COLO668 (cell line): ENCODE results near the gene CORIN.

ENCODE experiments used
- DNase-seq: peaks from one replicate; lab custom pipeline; 2025; ENCODE audit not compliant: unreplicated experiment; lab: John Stamatoyannopoulos, UW

CORIN gene

GRCh38 chr4:47837908-47838294 is at the start of gene CORIN:
Gene CORIN, minus strand, starts transcription at chr4:47838067. Its CDS starts 118 bp downstream, at chr4:47837949.
- DNase-seq: no peak

DNA sequence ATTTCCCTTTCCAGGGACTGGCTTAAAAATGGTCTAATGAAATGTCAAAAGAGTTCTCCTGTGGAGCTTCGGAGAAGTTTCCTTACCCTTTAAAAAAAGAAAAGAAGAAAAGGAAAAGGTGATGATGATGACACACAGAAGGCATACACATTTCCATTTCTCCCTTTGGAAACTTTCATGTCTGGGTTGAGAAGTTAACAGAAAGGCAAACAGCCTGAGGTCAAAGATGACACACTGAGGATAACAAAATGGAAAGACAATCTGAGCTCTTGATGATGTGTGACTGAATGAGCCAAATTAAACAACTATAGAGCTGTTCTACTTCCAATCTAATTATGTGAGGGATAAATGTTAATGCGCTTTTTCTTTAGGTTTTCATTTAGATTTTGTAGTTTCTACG is 44.4 kb upstream of the CORIN start:
- DNase-seq: no peak

DNA sequence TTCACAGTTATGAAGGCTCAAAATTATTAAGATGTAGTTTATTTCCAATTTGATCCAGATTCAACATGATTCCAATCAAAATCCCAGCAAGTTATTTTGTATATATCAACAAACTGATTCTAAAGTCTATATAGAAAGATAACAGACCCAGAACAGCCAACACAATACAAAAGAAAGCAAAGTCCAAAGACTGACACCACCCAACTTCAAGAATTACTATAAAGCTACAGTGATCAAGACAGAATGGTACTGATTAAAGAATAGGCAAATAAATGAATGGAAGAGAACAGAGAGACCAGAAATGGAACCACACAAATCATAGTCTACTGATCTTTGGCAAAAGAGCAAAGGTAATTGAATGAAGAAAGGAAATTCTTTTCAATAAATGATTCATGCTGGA is 41.6 kb upstream of the CORIN start:
- DNase-seq: no peak

DNA sequence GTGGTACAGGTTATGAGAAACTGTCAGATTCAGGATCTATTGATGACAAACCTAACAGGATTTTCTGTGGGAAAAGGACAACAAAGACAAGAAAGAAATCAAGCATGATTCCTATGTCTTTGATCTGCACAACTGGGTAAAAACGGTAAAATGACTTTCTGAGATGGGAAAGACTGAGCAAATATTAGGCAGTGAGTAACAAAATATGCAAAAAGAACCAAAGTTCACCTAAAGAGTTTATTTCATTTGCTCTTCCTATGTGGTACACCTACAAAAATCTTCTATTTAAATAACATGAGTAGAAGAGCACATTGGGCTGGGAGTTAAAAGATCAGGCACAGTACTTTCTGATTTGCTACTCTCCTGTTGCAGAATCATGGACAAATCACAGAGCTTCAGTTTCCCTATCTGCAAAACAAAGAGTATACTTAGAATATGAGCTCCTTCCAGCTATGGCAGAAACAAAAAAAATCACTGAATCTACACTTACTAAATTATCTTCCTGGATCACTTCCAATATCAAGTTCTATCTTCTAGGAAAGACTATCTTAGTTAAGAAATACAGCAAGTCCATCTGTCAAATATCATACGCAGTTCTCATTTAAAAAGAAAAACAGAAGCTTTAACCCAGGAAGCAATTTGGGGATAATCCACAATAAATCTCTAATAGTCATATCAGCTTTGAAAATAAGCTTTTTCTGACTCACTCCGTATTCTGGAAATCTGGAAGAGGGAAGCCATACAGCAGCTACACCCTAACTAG is 39.1 kb upstream of the CORIN start:
- no peak for DNase-seq

DNA sequence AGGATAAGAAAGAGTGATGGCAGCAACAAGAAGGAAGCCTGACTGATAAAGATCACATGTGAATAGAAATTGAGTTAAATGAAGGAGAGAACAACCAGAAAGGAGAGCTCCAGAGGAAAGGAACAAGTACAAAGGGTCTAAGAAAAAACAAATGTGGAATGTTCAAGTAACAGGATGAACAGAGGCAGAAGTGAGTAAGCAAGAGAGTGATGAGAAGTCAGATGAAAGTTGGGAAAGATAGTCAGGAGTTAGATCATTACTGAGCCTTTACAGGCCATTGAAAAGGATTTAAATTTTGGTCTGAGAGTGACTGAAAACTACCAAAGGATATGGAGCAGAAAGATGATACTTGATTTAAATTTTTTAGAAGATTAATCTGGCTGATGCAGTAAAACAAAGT is 38.4 kb upstream of the CORIN start:
- no peak for DNase-seq

DNA sequence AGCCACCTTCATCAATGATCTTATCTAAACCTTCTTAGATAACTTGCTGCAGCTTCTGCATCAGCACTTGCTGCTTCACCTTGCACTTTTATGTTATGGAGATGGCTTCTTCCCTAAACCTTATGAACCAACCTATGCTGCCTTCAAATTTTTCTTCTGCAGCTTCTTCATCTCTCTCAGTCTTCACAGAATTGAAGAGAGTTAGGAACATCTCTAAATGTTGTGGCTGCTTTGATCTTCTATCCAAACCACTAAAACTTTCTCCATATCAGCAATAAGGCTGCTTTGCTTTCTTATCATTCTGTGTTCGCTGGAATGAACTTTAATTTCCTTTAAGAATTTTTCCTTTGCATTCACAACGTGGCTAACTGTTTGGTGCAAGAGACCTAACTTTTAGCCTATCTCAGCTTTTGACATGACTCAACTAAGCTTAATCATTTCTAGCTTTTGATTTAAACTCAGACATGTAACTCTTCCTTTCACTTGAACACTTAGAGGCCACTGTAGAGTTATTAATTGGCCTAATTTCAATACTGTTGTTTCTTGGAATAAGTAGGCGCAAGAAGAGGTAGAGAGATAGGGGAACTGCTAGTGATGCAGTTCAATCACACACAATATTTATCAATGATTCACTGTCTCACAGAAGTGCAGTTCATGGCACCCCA is 36.1 kb upstream of the CORIN start:
- no peak for DNase-seq

DNA sequence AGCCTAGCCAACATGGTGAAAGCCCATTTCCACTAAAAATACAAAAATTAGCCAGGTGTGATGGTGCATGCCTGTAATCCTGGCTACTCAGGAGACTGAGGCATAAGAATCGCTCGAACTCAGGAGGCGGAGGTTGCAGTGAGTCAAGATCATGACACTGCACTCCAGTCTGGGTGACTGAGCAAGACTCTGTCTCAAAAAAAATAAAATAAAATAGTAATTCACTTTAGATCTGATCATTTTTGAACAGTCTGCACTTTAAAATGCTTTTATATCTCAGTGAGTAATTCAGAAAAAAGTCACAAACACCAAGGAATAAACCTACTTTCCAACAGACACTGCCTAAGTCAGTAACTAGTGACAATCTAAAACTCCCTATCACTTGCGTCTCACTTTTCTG is 25.6 kb upstream of the CORIN start:
- DNase-seq: no peak

DNA sequence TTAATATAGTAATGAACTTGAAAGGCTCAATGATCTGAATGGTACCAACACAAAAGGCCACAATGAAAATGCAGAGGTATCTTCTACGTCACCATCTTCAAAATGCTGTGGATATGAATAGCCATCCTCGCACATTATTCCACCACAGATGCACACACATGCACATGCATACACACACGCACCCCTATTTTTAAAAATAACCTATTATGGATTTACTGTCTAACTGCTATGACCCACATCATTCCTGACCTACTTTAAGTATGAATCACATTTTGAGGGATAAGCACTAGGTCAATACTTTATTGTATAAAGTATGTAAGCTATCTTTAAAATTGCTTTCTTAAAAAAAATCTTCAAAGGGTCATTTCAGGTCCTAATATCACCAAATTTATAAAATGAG is 24.4 kb upstream of the CORIN start:
- no peak for DNase-seq

GRCh38 chr4:47860305-47860704 is 22.4 kb upstream of the CORIN start:
- DNase-seq: no peak

DNA sequence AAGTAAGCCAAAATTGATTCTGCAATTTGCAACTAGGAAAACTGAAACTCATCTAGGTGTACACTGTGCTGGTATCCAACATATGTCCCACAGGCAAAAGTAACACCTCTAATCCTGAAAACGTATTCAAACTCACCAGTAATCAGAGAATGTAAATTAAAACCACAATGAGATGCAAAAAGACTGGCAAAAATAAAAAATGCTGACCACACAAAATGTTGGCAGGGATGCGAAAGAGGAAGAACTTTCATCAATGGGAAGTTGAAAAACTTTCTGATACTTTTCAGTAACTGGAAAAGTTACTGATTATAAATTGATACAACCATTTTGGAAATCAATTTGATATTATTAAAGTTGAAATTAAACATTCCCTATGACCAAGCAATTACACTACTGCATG is 20.1 kb upstream of the CORIN start:
- DNase-seq: no peak

GRCh38 chr4:47856713-47857112 is 18.8 kb upstream of the CORIN start:
- no peak for DNase-seq

DNA sequence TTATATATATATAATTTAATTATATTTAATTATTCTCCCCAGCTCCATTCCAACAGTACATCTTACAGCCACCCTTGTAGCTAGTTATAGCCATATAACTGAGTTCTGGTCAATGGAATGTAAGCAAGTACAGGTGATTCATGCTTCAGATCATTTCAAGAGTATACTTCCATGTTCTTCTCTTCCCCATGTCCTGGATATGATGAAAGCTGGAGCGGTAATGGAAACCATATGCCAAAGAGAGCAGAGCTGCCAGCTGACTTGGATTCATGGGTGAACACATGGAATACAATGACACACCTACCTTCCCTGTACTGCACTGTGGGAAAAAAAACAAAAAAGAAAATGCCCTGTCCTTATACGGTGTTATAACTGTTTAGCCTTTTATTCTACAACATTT is 17.5 kb upstream of the CORIN start:
- DNase-seq: no peak

DNA sequence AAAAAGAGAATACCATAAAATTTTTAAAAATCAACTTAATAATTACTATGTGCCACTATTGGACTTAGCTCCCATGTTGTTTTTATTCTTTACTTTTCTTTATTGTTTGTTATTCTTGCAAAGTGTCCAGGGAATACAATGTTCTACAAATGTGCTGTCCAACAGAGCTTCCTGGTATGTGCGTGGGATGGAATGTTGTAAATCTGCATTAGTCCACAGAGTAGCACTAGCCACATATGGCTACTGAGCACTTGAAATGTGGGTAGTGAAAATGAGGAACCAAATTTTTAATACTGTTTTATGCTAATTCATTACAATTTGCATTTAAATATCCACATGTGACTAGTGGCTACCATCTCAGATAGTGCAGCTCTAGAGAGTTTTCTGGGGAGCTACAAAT is 14.3 kb upstream of the CORIN start:
- DNase-seq: no peak

GRCh38 chr4:47849466-47849865 is 11.6 kb upstream of the CORIN start:
- DNase-seq: no peak

DNA sequence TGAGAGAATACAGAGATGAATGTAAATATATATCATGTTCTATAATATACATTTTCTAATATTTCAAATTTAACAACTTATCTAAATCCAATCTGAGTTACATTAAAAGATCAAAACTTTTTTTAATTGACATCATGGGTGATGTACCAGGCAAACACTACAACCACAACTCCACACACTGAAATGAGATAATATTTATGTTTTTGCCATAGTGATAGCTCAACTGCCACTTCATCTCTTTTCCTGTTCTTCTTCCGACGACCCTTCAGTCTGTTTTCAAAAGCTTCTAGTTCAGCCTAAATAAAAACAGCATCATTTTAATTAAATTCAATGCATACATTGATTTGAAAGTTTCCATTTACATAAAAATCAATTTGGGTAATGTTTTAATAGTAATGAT is 10.2 kb upstream of the CORIN start:
- no peak for DNase-seq

DNA sequence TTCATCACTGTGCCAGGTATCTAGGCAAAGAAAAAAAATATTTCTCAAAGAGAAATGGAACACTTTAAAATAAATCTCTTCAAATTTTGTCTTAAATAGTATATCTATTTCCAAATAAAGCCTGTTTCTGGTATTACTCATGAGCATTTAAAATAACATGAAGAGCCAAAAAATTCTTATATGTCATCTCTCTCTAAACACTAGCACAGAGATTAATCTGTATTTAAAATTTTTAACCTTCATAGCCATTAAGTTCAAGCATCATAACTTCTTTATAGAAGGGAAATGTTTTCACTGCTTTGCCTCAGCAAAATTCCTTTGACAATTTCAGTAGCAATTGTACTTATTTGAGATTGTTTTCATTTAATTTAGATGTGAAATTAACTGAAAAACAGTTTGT is 5.1 kb upstream of the CORIN start:
- no peak for DNase-seq

DNA sequence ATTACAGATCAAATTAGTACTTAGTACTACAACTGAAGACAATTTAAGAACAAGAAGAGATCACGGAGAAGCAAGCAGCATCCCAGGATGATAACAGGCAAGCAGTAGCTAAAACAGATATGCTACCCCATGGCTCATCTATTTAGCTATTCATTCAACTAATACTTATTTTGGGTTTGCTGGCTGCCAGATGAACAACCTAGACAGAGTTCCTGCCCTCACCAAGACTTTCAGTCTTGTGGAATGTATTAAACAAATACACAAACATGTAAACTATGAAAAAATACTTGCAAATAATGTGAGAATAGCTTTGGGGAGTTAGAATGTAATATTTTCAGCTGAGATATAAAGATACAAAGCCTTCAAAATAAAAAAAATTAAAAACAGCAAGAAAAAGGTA is 2.4 kb upstream of the CORIN start:
- DNase-seq: no peak

DNA sequence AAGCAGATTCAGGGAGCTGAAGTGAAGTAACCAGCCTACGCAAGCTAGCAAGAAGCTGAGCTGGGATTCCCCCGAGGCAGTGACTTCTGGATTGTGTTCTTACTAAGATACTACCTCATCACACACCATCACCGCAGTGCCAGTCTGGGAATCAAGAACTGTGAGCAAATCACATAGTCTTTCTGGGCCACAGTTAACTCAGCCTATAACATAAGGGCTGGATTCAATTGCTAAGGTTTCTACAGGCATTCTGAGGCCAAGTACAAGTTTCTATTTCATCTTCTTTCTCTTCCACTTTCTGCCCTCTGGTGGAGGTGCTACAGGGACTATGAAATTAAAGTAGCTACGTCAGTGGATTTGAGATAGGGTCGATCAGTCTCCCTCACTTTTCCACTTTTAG is 1.4 kb upstream of the CORIN start:
- no peak for DNase-seq

DNA sequence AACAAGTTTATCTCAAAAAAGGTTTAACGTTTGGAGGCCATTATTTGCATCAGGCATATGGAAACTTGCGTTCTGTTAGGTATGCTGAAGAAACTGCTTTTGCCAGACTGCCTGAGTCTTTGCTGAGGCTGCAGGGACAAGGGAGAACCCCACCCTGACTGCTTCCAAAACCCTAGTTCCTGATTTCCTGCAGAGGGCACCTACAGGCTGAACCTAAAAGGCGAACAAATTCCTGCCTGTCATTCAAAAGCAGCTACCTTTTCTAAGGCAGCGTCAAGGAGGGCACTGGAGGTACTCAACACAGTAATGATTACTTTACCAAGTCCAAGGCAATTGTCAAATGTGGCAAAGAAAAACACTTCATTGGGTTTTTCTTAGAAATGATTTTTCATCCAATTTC is 578 bp upstream of the CORIN start:
- DNase-seq: no peak

GRCh38 chr4:47837094-47837907 is 566 bp downstream of the CORIN start:
- DNase-seq: peak; percentile 80

DNA sequence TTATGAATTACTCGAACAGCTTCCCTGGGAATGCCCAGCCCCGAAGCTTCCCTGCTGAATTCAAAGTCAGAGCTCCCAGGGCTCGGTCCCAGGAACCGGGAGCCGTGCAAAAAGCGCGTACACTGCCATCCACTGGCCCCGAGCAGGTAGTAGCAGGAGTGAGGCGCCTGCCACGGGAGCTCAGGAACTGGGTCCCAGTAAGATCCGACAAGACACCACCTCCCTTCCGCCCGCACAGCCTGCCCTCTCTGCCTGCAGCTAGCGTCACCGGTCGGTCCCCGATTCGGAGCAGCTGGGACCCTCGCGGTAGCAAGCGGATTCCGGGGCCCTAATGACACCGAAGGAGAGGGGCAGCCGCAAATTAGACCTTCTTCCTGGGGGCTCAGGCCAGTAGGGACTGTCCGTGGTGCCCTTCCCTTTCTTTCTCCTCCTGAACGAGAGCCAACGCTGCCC is 1.2 kb downstream of the CORIN start:
- peak; percentile 87 for DNase-seq

- no peak for DNase-seq
Observed at GRCh38 chr4:47835494-47835893, 2.4 kb downstream of the CORIN start.
